Gastrocnemius medialis (tissue), 4 donors: ENCODE data around the gene INCENP. TPM values are rescaled to one million over a fixed set of nuclear protein-coding genes. Genes with fewer than 3 reads are reported as not detected.
A peak's percentile ranks its signal among the peaks of the same experiment; 100 is the strongest.

Source experiments
- ATAC-seq, 2 donors: fragments of 150-250 bp; one replicate each; pipeline ENCODE4 v1.9.1; 2016
- DNase-seq, 2 donors: peaks; one replicate each; pipeline ENCODE4 v3.0.0-alpha.2; 2019
- H3K27ac ChIP-seq, 4 donors: fragments of 200-600 bp; sonication (generic); 1 replicate in 1 of 4; 2 replicates in 3 of 4; pipeline ENCODE4 v1.5.1; 2016 to 2018; ENCODE audit warnings: mild to moderate bottlenecking in 2 of 4, moderate library complexity in 1 of 4
- H3K27me3 ChIP-seq, 3 donors: fragments of 200-600 bp; sonication (generic) in 2 of 3; 1 replicate in 1 of 3; 2 replicates in 2 of 3; pipeline versions ENCODE4 v1.5.1 to v1.6.0; 2016 to 2019; ENCODE audit warnings: mild to moderate bottlenecking in 1 of 3, moderate library complexity in 1 of 3
- H3K36me3 ChIP-seq, 2 donors: fragments of 200-600 bp; sonication (generic) in 1 of 2; one replicate each; pipeline ENCODE4 v1.5.1; 2017 to 2018
- H3K4me1 ChIP-seq, 2 donors: fragments of 200-600 bp; sonication (generic) in 1 of 2; one replicate each; pipeline ENCODE4 v1.5.1; 2016 to 2017; ENCODE audit warnings: mild to moderate bottlenecking in 2 of 2
- H3K4me3 ChIP-seq, 4 donors: fragments of 200-600 bp; sonication (generic) in 3 of 4; 1 replicate in 1 of 4; 2 replicates in 3 of 4; pipeline ENCODE4 v1.5.1; 2016 to 2019; ENCODE audit warnings: mild to moderate bottlenecking in 2 of 4
- H3K9me3 ChIP-seq, 3 donors: fragments of 200-600 bp; sonication (generic) in 2 of 3; 1 replicate in 1 of 3; 2 replicates in 2 of 3; pipeline ENCODE4 v1.5.1; 2016 to 2019
- POLR2A ChIP-seq, 2 donors: fragments of 450-650 bp; IDR thresholded peaks; one replicate each; pipeline ENCODE4 v1.6.1; 2017; ENCODE audit warnings: antibody characterized with exemption in 2 of 2, mild to moderate bottlenecking in 2 of 2, moderate library complexity in 2 of 2
- in situ Hi-C, 4 donors: fragments of 200-750 bp; cut with MboI; loops; one replicate each; pipeline versions ENCODE4 v1.15.0 to v1.8.0; 2017; ENCODE audit warnings: low sequenced_read_pairs in 4 of 4
- intact Hi-C: fragments of 100-400 bp; cut with DNase I; formaldehyde crosslinking; loops from one replicate; pipeline ENCODE4 v1.15.1; 2023; ENCODE audit warnings: low total_unique reads
- total RNA-seq, 4 donors: library from RNA; depleted of rRNA; stranded (reverse); fragments of >200 nt; gene quantifications; one replicate each; pipeline versions ENCODE4 v1.1.0 to v1.2.3, GENCODE V29; 2016
- TF ChIP-seq, protein P1 (sequence below), 5 experiments: fragments of 450-650 bp in 3 of 5; fragments of 200-600 bp in 2 of 5; sonication (generic) in 2 of 5; IDR thresholded peaks in 4 of 5; conservative IDR thresholded peaks in 1 of 5; 1 replicate in 4 of 5; 2 replicates in 1 of 5; pipeline ENCODE4 v1.5.1; 2016 to 2019; ENCODE audit warnings: antibody characterized with exemption in 5 of 5, mild to moderate bottlenecking in 3 of 5, moderate library complexity in 3 of 5

Gene INCENP
- total RNA-seq, 4 donors from 2014 or later: 6.3 to 18.7 (median 13.7) TPM

DNA sequence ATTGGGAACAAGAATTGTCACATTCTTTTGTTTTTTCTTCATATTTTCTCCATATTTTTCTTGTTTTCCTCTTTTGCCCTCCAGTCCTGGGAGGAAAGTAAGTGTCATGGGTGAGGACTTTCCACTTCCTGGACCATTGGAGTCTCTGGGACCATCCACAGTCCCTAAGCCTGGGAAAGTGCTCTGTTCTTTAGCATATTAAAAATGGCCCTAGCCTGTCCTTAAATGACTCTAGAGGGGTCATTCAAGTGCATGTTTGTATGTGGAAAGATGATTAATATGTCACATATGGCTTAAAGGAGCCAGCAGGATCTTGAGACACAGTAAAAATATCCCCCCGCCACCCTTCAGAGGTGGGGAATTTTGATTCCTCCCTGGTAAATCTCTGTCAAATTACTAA is 46.1 kb downstream of the INCENP start:
- H3K9me3 ChIP-seq: no peaks in the 10 kb centered on the region
- no peaks in the 10 kb centered on the region for H3K27me3 ChIP-seq
- no peak for TF ChIP-seq POLR2A (IDR thresholded peaks at IDR 0.05)
- TF ChIP-seq, protein P1, sequence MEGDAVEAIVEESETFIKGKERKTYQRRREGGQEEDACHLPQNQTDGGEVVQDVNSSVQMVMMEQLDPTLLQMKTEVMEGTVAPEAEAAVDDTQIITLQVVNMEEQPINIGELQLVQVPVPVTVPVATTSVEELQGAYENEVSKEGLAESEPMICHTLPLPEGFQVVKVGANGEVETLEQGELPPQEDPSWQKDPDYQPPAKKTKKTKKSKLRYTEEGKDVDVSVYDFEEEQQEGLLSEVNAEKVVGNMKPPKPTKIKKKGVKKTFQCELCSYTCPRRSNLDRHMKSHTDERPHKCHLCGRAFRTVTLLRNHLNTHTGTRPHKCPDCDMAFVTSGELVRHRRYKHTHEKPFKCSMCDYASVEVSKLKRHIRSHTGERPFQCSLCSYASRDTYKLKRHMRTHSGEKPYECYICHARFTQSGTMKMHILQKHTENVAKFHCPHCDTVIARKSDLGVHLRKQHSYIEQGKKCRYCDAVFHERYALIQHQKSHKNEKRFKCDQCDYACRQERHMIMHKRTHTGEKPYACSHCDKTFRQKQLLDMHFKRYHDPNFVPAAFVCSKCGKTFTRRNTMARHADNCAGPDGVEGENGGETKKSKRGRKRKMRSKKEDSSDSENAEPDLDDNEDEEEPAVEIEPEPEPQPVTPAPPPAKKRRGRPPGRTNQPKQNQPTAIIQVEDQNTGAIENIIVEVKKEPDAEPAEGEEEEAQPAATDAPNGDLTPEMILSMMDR (IDR thresholded peaks at IDR 0.05 in 4 of 5, conservative IDR thresholded peaks at IDR 0.05 in 1 of 5): no peak
- DNase-seq (no peak), ATAC-seq (peak in 1 of 2 donors; percentile 80)
- peaks cover 12 to 15% of the 10 kb centered on the region in 2 donors for H3K4me1 ChIP-seq
- no peaks in the 10 kb centered on the region for H3K36me3 ChIP-seq
- no peak overlapping the region for H3K4me3 ChIP-seq
- peak overlapping the region in 3 of 4 donors; percentile 23 to 49 (median 41) for H3K27ac ChIP-seq
- intact Hi-C loops (loop anchor here (5.0 kb wide), 1 partner anchor 207 kb away; no protein-coding TSS in a partner anchor), in situ Hi-C loops (loop anchor here in 1 of 4 donors (10.0 kb wide), 1 partner anchor 145 kb away; no protein-coding TSS in a partner anchor)

DNA sequence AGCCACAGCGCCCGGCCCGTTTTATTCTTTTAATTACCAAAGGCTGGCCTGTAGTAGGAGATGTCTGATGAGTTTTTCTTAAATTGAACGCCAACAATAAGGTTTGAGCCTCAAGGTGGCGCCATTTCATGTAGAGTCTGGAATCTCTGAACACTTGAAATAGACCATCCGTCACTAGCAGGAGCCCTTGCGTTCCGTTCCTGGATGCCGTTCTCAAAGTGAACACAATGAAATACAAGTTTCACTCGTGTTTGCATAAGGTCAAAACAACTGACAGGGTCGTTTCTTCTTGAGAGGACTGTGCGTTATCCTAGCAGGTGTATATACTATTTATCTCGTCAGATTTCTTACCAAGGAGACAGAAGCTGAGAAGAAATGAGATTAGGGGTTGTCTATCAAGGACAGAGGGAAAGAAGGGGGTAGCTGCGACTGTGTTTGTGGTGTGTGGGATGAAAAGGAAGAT is 47.5 kb downstream of the INCENP start:
- H3K36me3 ChIP-seq: no peaks in the 10 kb centered on the region
- no peak for TF ChIP-seq POLR2A (IDR thresholded peaks at IDR 0.05)
- TF ChIP-seq, protein P1 (IDR thresholded peaks at IDR 0.05 in 4 of 5, conservative IDR thresholded peaks at IDR 0.05 in 1 of 5): peak; percentile 48 to 73 (median 59)
- H3K4me3 ChIP-seq: peak overlapping the region in 1 of 4 donors; percentile 35
- ATAC-seq (peak; percentile 78 to 83), DNase-seq (peak; percentile 38 to 72)
- in situ Hi-C loops (loop anchor here in 1 of 4 donors (10.0 kb wide), 1 partner anchor 144 kb away; no protein-coding TSS in a partner anchor), intact Hi-C loops (loop anchor here (1.0 to 5.0 kb wide), 2 partner anchors 140 to 206 kb away; no protein-coding TSS in a partner anchor)
- peaks cover 12 to 15% of the 10 kb centered on the region in 2 donors for H3K4me1 ChIP-seq
- H3K9me3 ChIP-seq: no peaks in the 10 kb centered on the region
- H3K27ac ChIP-seq: peak overlapping the region in 3 of 4 donors; percentile 39 to 49 (median 49)
- H3K27me3 ChIP-seq: no peaks in the 10 kb centered on the region

DNA sequence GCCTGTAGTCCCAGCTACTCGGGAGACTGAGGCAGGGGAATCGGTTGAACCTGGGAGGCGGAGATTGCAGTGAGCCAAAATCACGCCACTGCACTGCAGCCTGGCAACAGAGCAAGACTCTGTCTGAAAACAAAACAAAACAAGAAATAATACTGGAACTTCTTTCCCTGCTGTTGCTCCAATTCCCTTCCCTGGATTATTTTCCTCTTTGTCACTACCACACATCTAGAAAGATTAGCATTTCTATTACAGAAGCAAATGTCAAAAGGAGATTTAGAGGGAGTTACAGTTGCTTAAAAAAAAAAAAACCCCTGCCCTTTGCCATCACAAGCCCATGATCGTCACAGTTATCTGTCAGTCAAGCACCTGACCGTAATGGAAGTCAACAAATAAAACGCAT is 48.5 kb downstream of the INCENP start:
- TF ChIP-seq, protein P1 (IDR thresholded peaks at IDR 0.05 in 4 of 5, conservative IDR thresholded peaks at IDR 0.05 in 1 of 5): no peak
- TF ChIP-seq POLR2A (IDR thresholded peaks at IDR 0.05): no peak
- H3K4me1 ChIP-seq: peaks cover 12 to 15% of the 10 kb centered on the region in 2 donors
- ATAC-seq (no peak), DNase-seq (no peak)
- in situ Hi-C loops (loop anchor here in 1 of 4 donors (10.0 kb wide), 1 partner anchor 143 kb away; no protein-coding TSS in a partner anchor), intact Hi-C loops (loop anchor here (5.0 kb wide), 1 partner anchor 205 kb away; no protein-coding TSS in a partner anchor)
- H3K36me3 ChIP-seq: no peaks in the 10 kb centered on the region
- H3K27me3 ChIP-seq: no peaks in the 10 kb centered on the region
- H3K27ac ChIP-seq: peak overlapping the region in 3 of 4 donors; percentile 39 to 49 (median 49)
- no peak overlapping the region for H3K4me3 ChIP-seq
- H3K9me3 ChIP-seq: no peaks in the 10 kb centered on the region

DNA sequence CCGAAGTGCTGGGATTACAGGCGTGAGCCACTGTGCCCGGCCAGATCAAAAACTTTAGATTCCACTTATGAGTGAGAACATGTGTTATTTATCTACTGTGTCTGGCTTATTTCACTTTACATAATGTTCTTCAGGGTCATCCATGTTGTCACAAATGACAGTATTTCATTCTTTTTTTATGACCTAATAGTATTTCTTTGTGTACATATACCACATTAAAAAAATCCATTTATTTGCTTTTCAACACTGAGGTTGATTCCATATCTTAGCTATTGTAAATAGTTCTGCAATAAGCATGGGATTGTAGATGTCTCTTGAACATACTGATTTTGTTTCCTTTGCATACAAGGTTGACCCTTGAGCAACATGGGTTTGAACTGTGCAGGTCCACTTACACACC is 53.0 kb downstream of the INCENP start:
- in situ Hi-C loops: loop anchor here in 1 of 4 donors (10.0 kb wide), 1 partner anchor 138 kb away; no protein-coding TSS in a partner anchor
- H3K9me3 ChIP-seq: no peaks in the 10 kb centered on the region
- H3K4me3 ChIP-seq: no peak overlapping the region
- no peak for DNase-seq
- no peaks in the 10 kb centered on the region for H3K36me3 ChIP-seq
- no peaks in the 10 kb centered on the region for H3K4me1 ChIP-seq
- TF ChIP-seq, protein P1 (IDR thresholded peaks at IDR 0.05 in 4 of 5, conservative IDR thresholded peaks at IDR 0.05 in 1 of 5): no peak
- TF ChIP-seq POLR2A (IDR thresholded peaks at IDR 0.05): no peak
- no peak overlapping the region for H3K27ac ChIP-seq
- ATAC-seq: no peak
- intact Hi-C loops: no loop called here
- H3K27me3 ChIP-seq: no peaks in the 10 kb centered on the region
